Endothelial cell of umbilical vein (primary cell): ENCODE data around the gene PSMB2. TPM values are rescaled to one million over a fixed set of nuclear protein-coding genes. Genes with fewer than 3 reads are reported as not detected.

Source experiments
- BruUV-seq: library from RNA; stranded (reverse); fragments of 400-500 nt; replicated peaks from 2 replicates; lab custom pipeline; 2021; lab: Mats Ljungman, UMichigan
- CTCF ChIA-PET: fragments of 300-600, 350-600 bp; sonication (Branson Sonifier 250); formaldehyde crosslinking; loops from one replicate; lab custom pipeline; 2021; ENCODE audit warnings: antibody characterized with exemption, inconsistent platforms; lab: Charles Lee
- POLR2A ChIA-PET: fragments of 300-600, 350-600 bp; sonication (Branson Sonifier 250); formaldehyde crosslinking; loops from one replicate; lab custom pipeline; 2021; ENCODE audit warnings: antibody characterized with exemption, inconsistent platforms; lab: Charles Lee
- DNase-seq: peaks from one replicate; pipeline ENCODE4 v3.0.0-alpha.2; 2011; ENCODE audit warnings: low read depth, low spot score
- FAIRE-seq: peaks from 2 replicates; lab custom pipeline; 2011; peaks lifted over from hg19 to GRCh38; lab: Jason Lieb, UNC
- H2AFZ ChIP-seq: 2 replicates; pipeline ENCODE4 v1.6.0; 2012; ENCODE audit warnings: low read depth, low read length, control low read depth, inconsistent platforms
- H3K27ac ChIP-seq: 2 replicates; pipeline ENCODE4 v1.5.1; 2011; ENCODE audit warnings: low read depth, mild to moderate bottlenecking, control low read depth, low read length, moderate library complexity; ENCODE audit not compliant: insufficient read depth
- H3K27me3 ChIP-seq, 2 experiments: 2 replicates each; pipeline versions ENCODE4 v1.6.0 to v1.6.1; 2011; ENCODE audit warnings: low read length in 2 of 2, mixed read lengths in 1 of 2; ENCODE audit not compliant: control insufficient read depth in 2 of 2, insufficient read depth in 2 of 2
- H3K36me3 ChIP-seq, 2 experiments: 2 replicates in 1 of 2; 3 replicates in 1 of 2; pipeline ENCODE4 v1.5.1; 2011; ENCODE audit warnings: low read length in 2 of 2, mild to moderate bottlenecking in 1 of 2, moderate library complexity in 1 of 2; ENCODE audit not compliant: control insufficient read depth in 2 of 2, insufficient read depth in 2 of 2; ENCODE audit errors: extremely low read depth in 1 of 2
- H3K4me1 ChIP-seq: 3 replicates; pipeline ENCODE4 v1.5.1; 2011; ENCODE audit warnings: mild to moderate bottlenecking, low read length; ENCODE audit not compliant: control insufficient read depth, insufficient read depth; ENCODE audit errors: extremely low read depth
- H3K4me2 ChIP-seq: 2 replicates; pipeline ENCODE4 v1.6.1; 2011; ENCODE audit warnings: low read length, control low read depth, mixed read lengths; ENCODE audit not compliant: insufficient read depth
- H3K4me3 ChIP-seq, 3 experiments: fragments of 200-600 bp in 1 of 3; sonication (generic), shearing (Covaris generic) in 1 of 3; replicated peaks in 1 of 3; 2 replicates each; pipeline ENCODE4 v1.5.1; 2011 to 2016; ENCODE audit warnings: control low read depth in 3 of 3, low read length in 3 of 3, mild to moderate bottlenecking in 2 of 3, inconsistent platforms in 1 of 3, low read depth in 1 of 3, moderate library complexity in 1 of 3; ENCODE audit not compliant: insufficient read depth in 1 of 3
- H3K79me2 ChIP-seq: 2 replicates; pipeline ENCODE4 v1.6.0; 2012; ENCODE audit warnings: low read length, inconsistent platforms; ENCODE audit not compliant: control insufficient read depth, insufficient read depth
- H3K9ac ChIP-seq: replicated peaks from 2 replicates; pipeline ENCODE3; 2011; ENCODE audit warnings: low read length, control low read depth; ENCODE audit not compliant: insufficient read depth; ENCODE audit errors: extremely low read depth
- H3K9me1 ChIP-seq: replicated peaks from 3 replicates; pipeline ENCODE4 v1.6.0; 2011; ENCODE audit warnings: mild to moderate bottlenecking, low read length; ENCODE audit not compliant: control insufficient read depth, insufficient read depth; ENCODE audit errors: extremely low read depth
- H3K9me3 ChIP-seq: replicated peaks from 2 replicates; pipeline ENCODE4 v1.5.1; 2012; ENCODE audit warnings: low read length, inconsistent platforms; ENCODE audit not compliant: control insufficient read depth, insufficient read depth
- H4K20me1 ChIP-seq: replicated peaks from 2 replicates; pipeline ENCODE3; 2011; ENCODE audit warnings: mild to moderate bottlenecking, low read length; ENCODE audit not compliant: control insufficient read depth, insufficient read depth; ENCODE audit errors: extremely low read depth
- CTCF ChIP-seq, 2 donors: IDR thresholded peaks; 1 replicate in 1 of 2; 2 replicates in 1 of 2; pipeline ENCODE4 v1.5.1; 2011; ENCODE audit warnings: low read length in 2 of 2, mild to moderate bottlenecking in 2 of 2, moderate library complexity in 2 of 2, control low read depth in 1 of 2, inconsistent platforms in 1 of 2, low read depth in 1 of 2; ENCODE audit not compliant: insufficient read depth in 1 of 2; ENCODE audit errors: extremely low read depth in 1 of 2
- EZH2 ChIP-seq: IDR thresholded peaks from 2 replicates; pipeline ENCODE4 v1.6.1; 2012; ENCODE audit warnings: borderline replicate concordance, low read depth, mild to moderate bottlenecking, moderate library complexity, low read length, inconsistent platforms; ENCODE audit not compliant: severe bottlenecking
- FOS ChIP-seq: IDR thresholded peaks from 2 replicates; pipeline ENCODE4 v1.6.1; 2011; ENCODE audit warnings: mild to moderate bottlenecking, low read length, moderate library complexity, borderline replicate concordance; ENCODE audit not compliant: insufficient read depth
- GATA2 ChIP-seq: IDR thresholded peaks from 2 replicates; pipeline ENCODE4 v1.7.0; 2011; ENCODE audit warnings: low read depth, mild to moderate bottlenecking, moderate library complexity, mixed read lengths, low read length; ENCODE audit not compliant: insufficient read length, insufficient read depth
- JUN ChIP-seq: IDR thresholded peaks from 2 replicates; pipeline ENCODE4 v1.6.1; 2011; ENCODE audit warnings: borderline replicate concordance, low read depth; ENCODE audit not compliant: insufficient read length, insufficient read depth
- MAX ChIP-seq: IDR thresholded peaks from 2 replicates; pipeline ENCODE4 v1.6.1; 2011; ENCODE audit not compliant: insufficient read depth, insufficient read length
- MYC ChIP-seq: IDR thresholded peaks from one replicate; pipeline ENCODE4 v1.6.1; 2011; ENCODE audit warnings: mild to moderate bottlenecking, low read depth, low read length
- POLR2A ChIP-seq: IDR thresholded peaks from 2 replicates; pipeline ENCODE4 v1.6.1; 2012; ENCODE audit warnings: low read depth, mild to moderate bottlenecking, control low read depth, low read length
- POLR2AphosphoS5 ChIP-seq: IDR thresholded peaks from 2 replicates; pipeline ENCODE4 v1.6.1; 2012; ENCODE audit warnings: low read depth, mild to moderate bottlenecking, control low read depth, low read length, moderate library complexity; ENCODE audit not compliant: insufficient read depth
- dilution Hi-C: fragments of 300-500 bp; cut with MboI; formaldehyde crosslinking; loops from one replicate; pipeline ENCODE4 v1.15.0; 2019; ENCODE audit warnings: low sequenced_read_pairs; ENCODE audit not compliant: extremely low pct_ligation_motif_present
- intact Hi-C: fragments of 100-400 bp; cut with micrococcal nuclease; formaldehyde crosslinking; loops from one replicate; pipeline ENCODE4 v1.10.0; 2022
- polyA plus RNA-seq, 4 experiments: library from polyadenylated mRNA; depleted of rRNA in 3 of 4; stranded (reverse) in 3 of 4; unstranded in 1 of 4; fragments of >200 nt; gene quantifications; 2 replicates each; pipeline versions ENCODE4 v1.2.1 to v1.2.3, GENCODE V29; 2011 to 2012; ENCODE audit warnings: missing spikeins in 1 of 4
- total RNA-seq: library from RNA; stranded (reverse); gene quantifications from 2 replicates; pipeline ENCODE4 v1.2.3, GENCODE V29; 2021

PSMB2 gene
- total and polyA plus RNA-seq, 2 donors (not counting 3 experiments of a cell fraction or from before 2014, with no cell fraction given) = 93.6 to 118 TPM

GRCh38 chr1:35595684-35596083, 45.6 kb downstream of the PSMB2 start:
- Histone ChIP-seq H3K27ac (no peak overlapping the region), H3K4me2 (no peak overlapping the region), H3K9ac (no peak overlapping the region), H2AFZ (no peak overlapping the region), H3K79me2 (no peaks in the 10 kb centered on the region), H3K9me1 (no peaks in the 10 kb centered on the region), H3K27me3 (no peaks in the 10 kb centered on the region), H4K20me1 (no peaks in the 10 kb centered on the region), H3K4me1 (no peaks in the 10 kb centered on the region), H3K4me3 (no peak overlapping the region), H3K36me3 (no peaks in the 10 kb centered on the region), H3K9me3 (no peaks in the 10 kb centered on the region)
- BruUV-seq = no TSS peak
- TF ChIP-seq MYC (no peak), FOS (no peak), POLR2A (no peak)
- no peak for DNase-seq
- ChIA-PET POLR2A (no interaction called here), CTCF (no interaction called here)
- dilution Hi-C loops (no loop called here), intact Hi-C loops (no loop called here)
- FAIRE-seq = no peak

- Histone ChIP-seq H3K4me1 (no peaks in the 10 kb centered on the region), H4K20me1 (no peaks in the 10 kb centered on the region), H3K27ac (no peak overlapping the region), H3K79me2 (no peaks in the 10 kb centered on the region), H3K9me3 (no peaks in the 10 kb centered on the region), H3K9ac (no peak overlapping the region), H3K4me2 (no peak overlapping the region), H3K9me1 (no peaks in the 10 kb centered on the region), H2AFZ (no peak overlapping the region), H3K4me3 (no peak overlapping the region), H3K36me3 (no peaks in the 10 kb centered on the region), H3K27me3 (no peaks in the 10 kb centered on the region)
- dilution Hi-C loops (no loop called here), intact Hi-C loops (no loop called here)
- TF ChIP-seq POLR2AphosphoS5 (no peak), CTCF (IDR thresholded peaks at IDR 0.05; ENCODE audit: extremely low read depth in 1 of 2, insufficient read depth in 1 of 2, low read depth in 1 of 2, low read length in 2 of 2) (no peak), POLR2A (no peak), JUN (no peak), FOS (no peak), GATA2 (no peak), MAX (no peak), EZH2 (no peak), MYC (no peak)
- DNase-seq (no peak), FAIRE-seq (no peak)
- ChIA-PET POLR2A (no interaction called here), CTCF (interaction anchor here (0.6 to 1.6 kb wide), 5 partner anchors 25 to 347 kb away, joined by 3 to 4 read pairs (median 3); no protein-coding TSS in a partner anchor)
- BruUV-seq = no TSS peak
Observed at GRCh38 chr1:35594005-35594760, 47.1 kb downstream of the PSMB2 start.
